Osteoblast (primary cell): Measurements from ENCODE around the gene TPO. TPM values are rescaled to one million over a fixed set of nuclear protein-coding genes. Genes with fewer than 3 reads are reported as not detected.

Experiments
- DNase-seq: peaks from one replicate; pipeline ENCODE4 v3.0.0; 2011; ENCODE audit warnings: low spot score, mixed read lengths; ENCODE audit not compliant: insufficient read length; ENCODE audit errors: missing footprints
- H2AFZ ChIP-seq: 2 replicates; pipeline ENCODE4 v1.6.0; 2011; ENCODE audit warnings: mild to moderate bottlenecking, low read length
- H3K27ac ChIP-seq: 2 replicates; pipeline ENCODE4 v1.5.1; 2011; ENCODE audit warnings: mild to moderate bottlenecking, low read depth, low read length, moderate library complexity
- H3K27me3 ChIP-seq: 2 replicates; pipeline ENCODE4 v1.6.0; 2012; ENCODE audit warnings: mild to moderate bottlenecking, control low read depth, inconsistent platforms, low read length, moderate library complexity; ENCODE audit not compliant: insufficient read depth
- H3K36me3 ChIP-seq: 2 replicates; pipeline ENCODE4 v1.5.1; 2011; ENCODE audit warnings: mild to moderate bottlenecking, low read length, control low read depth, moderate library complexity; ENCODE audit not compliant: insufficient read depth
- H3K4me1 ChIP-seq: 2 replicates; pipeline ENCODE4 v1.5.1; 2011; ENCODE audit warnings: mild to moderate bottlenecking, low read length, control low read depth, moderate library complexity; ENCODE audit not compliant: insufficient read depth
- H3K4me2 ChIP-seq: 2 replicates; pipeline ENCODE4 v1.6.0; 2011; ENCODE audit warnings: mild to moderate bottlenecking, low read length; ENCODE audit not compliant: insufficient read depth
- H3K4me3 ChIP-seq: fragments of 200-600 bp; sonication (generic); 3 replicates; pipeline ENCODE4 v1.5.1; 2012; ENCODE audit warnings: mild to moderate bottlenecking, low read length, inconsistent platforms; ENCODE audit not compliant: insufficient read depth
- H3K79me2 ChIP-seq: 2 replicates; pipeline ENCODE4 v1.6.0; 2012; ENCODE audit warnings: mild to moderate bottlenecking, low read length, control low read depth, inconsistent platforms; ENCODE audit not compliant: insufficient read depth
- H3K9me3 ChIP-seq: 2 replicates; pipeline ENCODE4 v1.5.1; 2011; ENCODE audit warnings: low read depth, low read length, control low read depth
- H4K20me1 ChIP-seq: 2 replicates; pipeline ENCODE4 v1.6.0; 2012; ENCODE audit warnings: mild to moderate bottlenecking, low read length, control low read depth; ENCODE audit not compliant: insufficient read depth
- total RNA-seq: library from RNA; depleted of rRNA; stranded (reverse); fragments of >200 nt; gene quantifications from 2 replicates; pipeline ENCODE4 v1.2.3, GENCODE V29; 2012
- TF ChIP-seq, protein P1 (sequence below): IDR thresholded peaks from 2 replicates; pipeline ENCODE4 v1.5.1; 2011; ENCODE audit warnings: mild to moderate bottlenecking, low read depth, low read length, moderate library complexity; ENCODE audit errors: extremely low read depth

The TPO gene
- total RNA-seq, 1 donor, result not detected

DNA sequence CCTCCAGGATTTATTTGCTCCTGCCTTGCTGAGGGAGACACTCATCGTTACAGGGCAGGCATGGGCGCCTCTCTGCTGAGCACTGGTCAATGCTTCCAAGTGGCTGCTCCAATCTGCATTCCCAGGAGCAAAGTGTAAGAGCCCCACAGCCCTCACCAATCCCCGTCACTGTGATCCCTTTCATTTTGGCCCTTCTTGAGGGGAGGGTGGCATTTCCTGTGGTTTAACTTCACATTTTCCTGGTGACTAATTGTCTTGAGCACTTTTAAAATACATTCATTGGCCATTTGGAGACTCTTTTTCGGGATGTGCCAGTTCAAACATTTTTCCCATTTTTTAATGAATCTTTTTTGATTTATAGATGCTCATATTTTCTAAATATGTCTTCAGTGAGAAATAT lies 33.0 kb downstream of the TPO start:
- no peak overlapping the region for H2AFZ ChIP-seq
- H3K4me3 ChIP-seq, result no peak overlapping the region
- no peaks in the 10 kb centered on the region for H4K20me1 ChIP-seq
- no peaks in the 10 kb centered on the region for H3K4me1 ChIP-seq
- no peaks in the 10 kb centered on the region for H3K79me2 ChIP-seq
- TF ChIP-seq, protein P1, sequence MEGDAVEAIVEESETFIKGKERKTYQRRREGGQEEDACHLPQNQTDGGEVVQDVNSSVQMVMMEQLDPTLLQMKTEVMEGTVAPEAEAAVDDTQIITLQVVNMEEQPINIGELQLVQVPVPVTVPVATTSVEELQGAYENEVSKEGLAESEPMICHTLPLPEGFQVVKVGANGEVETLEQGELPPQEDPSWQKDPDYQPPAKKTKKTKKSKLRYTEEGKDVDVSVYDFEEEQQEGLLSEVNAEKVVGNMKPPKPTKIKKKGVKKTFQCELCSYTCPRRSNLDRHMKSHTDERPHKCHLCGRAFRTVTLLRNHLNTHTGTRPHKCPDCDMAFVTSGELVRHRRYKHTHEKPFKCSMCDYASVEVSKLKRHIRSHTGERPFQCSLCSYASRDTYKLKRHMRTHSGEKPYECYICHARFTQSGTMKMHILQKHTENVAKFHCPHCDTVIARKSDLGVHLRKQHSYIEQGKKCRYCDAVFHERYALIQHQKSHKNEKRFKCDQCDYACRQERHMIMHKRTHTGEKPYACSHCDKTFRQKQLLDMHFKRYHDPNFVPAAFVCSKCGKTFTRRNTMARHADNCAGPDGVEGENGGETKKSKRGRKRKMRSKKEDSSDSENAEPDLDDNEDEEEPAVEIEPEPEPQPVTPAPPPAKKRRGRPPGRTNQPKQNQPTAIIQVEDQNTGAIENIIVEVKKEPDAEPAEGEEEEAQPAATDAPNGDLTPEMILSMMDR, result no peak
- no peaks in the 10 kb centered on the region for H3K27me3 ChIP-seq
- H3K4me2 ChIP-seq, result no peak overlapping the region
- H3K9me3 ChIP-seq, result no peaks in the 10 kb centered on the region
- no peaks in the 10 kb centered on the region for H3K36me3 ChIP-seq
- no peak overlapping the region for H3K27ac ChIP-seq
- no peak for DNase-seq

DNA sequence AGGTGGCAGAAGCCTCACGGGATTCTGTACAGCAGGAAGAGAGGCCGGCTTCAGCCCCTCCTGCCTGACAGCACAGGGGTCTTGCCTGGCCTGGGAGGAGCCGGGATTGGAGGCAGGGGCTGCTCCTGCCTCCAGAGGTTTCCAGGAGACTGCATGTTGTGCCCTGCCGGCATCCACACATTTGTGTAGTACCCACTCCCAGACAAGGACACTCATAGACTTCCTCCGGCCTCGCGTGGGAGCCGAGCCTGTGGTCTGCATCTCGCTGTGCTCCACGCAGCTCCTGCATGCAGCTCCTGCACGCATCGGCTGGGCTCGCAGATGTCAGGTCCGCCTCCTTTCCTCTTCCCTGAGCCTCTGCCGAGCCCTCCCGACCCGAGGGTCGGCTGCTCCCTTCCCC lies 34.7 kb downstream of the TPO start:
- DNase-seq, result no peak

DNA sequence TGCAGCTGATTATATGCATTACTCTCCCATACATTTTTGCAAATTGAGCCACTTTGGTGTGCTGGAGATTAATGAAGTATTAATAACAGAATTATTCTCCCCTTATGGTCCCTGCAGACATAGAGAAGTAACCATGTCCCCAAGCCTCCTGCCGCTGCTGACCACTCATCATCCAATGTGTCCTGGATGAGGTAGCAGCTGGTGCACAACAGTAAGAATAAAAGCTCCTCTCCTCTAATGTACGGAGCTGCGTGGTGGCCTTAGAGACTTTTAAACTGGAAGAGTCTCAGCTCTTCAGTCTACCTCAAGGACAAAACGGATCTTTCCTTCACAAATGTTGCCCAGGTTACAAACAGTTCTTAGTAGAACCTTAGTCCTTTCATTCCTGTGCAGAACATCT lies 37.7 kb downstream of the TPO start:
- H3K27ac ChIP-seq, result no peak overlapping the region

More for the DNA sequence above, 34.7 kb downstream of the TPO start:
- Histone ChIP-seq H2AFZ (no peak overlapping the region), H3K36me3 (no peaks in the 10 kb centered on the region), H3K27ac (no peak overlapping the region), H3K4me1 (no peaks in the 10 kb centered on the region), H3K79me2 (no peaks in the 10 kb centered on the region), H3K4me2 (no peak overlapping the region), H3K9me3 (no peaks in the 10 kb centered on the region), H3K4me3 (no peak overlapping the region), H3K27me3 (no peaks in the 10 kb centered on the region), H4K20me1 (no peaks in the 10 kb centered on the region)
- TF ChIP-seq, protein P1, result no peak

DNA sequence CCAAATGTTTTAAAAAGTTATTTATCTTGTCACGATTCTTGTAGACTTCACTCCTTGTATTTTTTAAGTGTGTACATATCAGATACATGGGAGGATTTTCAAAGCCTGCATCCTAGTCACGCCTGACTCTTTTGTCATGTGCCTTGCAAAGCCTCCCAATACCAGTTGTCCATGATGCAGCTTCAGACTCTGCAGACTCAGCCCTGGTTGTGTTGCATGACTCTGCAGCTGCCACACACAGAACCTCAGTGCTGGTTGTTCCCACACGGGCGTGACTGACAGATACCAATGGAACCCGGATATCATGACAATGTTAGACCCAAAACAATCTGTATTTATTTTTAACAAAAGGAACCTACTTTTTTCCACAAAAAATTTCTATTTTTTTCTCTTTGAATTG lies 38.2 kb downstream of the TPO start:
- TF ChIP-seq, protein P1, result no peak
- no peaks in the 10 kb centered on the region for H4K20me1 ChIP-seq
- no peak for DNase-seq
- H3K79me2 ChIP-seq, result no peaks in the 10 kb centered on the region
- H3K27me3 ChIP-seq, result no peaks in the 10 kb centered on the region
- no peak overlapping the region for H2AFZ ChIP-seq
- no peak overlapping the region for H3K27ac ChIP-seq
- no peak overlapping the region for H3K4me3 ChIP-seq
- H3K9me3 ChIP-seq, result no peaks in the 10 kb centered on the region
- no peaks in the 10 kb centered on the region for H3K4me1 ChIP-seq
- no peaks in the 10 kb centered on the region for H3K36me3 ChIP-seq
- no peak overlapping the region for H3K4me2 ChIP-seq

More for the DNA sequence above, 37.7 kb downstream of the TPO start:
- no peak for DNase-seq
- H3K27me3 ChIP-seq, result no peaks in the 10 kb centered on the region
- H3K4me3 ChIP-seq, result no peak overlapping the region
- H3K4me1 ChIP-seq, result no peaks in the 10 kb centered on the region
- H3K36me3 ChIP-seq, result no peaks in the 10 kb centered on the region
- no peaks in the 10 kb centered on the region for H3K9me3 ChIP-seq
- TF ChIP-seq, protein P1, result no peak
- no peak overlapping the region for H3K4me2 ChIP-seq
- no peak overlapping the region for H2AFZ ChIP-seq
- H4K20me1 ChIP-seq, result no peaks in the 10 kb centered on the region
- H3K79me2 ChIP-seq, result no peaks in the 10 kb centered on the region
